AG09309 (cell line): Measurements from ENCODE around the gene MAPK8.

Source experiments
- DNase-seq: peaks from one replicate; pipeline ENCODE4 v3.0.0-alpha.2; 2010; ENCODE audit warnings: low read depth
- H3K4me3 ChIP-seq: 2 replicates; pipeline ENCODE4 v1.5.1; 2011; ENCODE audit warnings: mild to moderate bottlenecking, low read depth, low read length, moderate library complexity; ENCODE audit not compliant: control insufficient read depth
- TF ChIP-seq, protein P1 (sequence below): IDR thresholded peaks from 2 replicates; pipeline ENCODE4 v1.5.1; 2011; ENCODE audit warnings: mild to moderate bottlenecking, low read depth, low read length, inconsistent platforms; ENCODE audit not compliant: insufficient read depth, control insufficient read depth; ENCODE audit errors: missing control alignments

The MAPK8 gene

DNA sequence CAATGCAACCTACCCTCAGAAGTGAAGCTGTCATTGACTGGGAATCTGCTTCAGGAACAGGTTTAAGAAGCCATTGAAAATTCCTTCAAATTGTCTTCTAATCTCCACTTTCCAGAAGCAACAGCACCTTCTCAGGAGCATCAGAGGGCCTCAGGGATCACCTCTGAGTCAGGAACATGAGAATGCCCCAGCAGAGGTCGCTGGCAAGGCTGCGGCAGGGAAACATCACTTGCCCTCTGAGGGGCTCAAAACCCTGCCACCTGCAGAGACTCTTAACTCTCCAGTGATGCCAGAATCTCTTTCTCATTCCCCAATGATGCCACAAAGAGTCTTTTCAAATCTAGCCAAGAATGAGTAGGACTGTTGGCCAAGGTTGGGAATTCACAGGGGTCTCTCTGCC lies 5.9 kb upstream of the MAPK8 start:
- TF ChIP-seq, protein P1, sequence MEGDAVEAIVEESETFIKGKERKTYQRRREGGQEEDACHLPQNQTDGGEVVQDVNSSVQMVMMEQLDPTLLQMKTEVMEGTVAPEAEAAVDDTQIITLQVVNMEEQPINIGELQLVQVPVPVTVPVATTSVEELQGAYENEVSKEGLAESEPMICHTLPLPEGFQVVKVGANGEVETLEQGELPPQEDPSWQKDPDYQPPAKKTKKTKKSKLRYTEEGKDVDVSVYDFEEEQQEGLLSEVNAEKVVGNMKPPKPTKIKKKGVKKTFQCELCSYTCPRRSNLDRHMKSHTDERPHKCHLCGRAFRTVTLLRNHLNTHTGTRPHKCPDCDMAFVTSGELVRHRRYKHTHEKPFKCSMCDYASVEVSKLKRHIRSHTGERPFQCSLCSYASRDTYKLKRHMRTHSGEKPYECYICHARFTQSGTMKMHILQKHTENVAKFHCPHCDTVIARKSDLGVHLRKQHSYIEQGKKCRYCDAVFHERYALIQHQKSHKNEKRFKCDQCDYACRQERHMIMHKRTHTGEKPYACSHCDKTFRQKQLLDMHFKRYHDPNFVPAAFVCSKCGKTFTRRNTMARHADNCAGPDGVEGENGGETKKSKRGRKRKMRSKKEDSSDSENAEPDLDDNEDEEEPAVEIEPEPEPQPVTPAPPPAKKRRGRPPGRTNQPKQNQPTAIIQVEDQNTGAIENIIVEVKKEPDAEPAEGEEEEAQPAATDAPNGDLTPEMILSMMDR = no peak
- DNase-seq = no peak
- no peak overlapping the region for H3K4me3 ChIP-seq

DNA sequence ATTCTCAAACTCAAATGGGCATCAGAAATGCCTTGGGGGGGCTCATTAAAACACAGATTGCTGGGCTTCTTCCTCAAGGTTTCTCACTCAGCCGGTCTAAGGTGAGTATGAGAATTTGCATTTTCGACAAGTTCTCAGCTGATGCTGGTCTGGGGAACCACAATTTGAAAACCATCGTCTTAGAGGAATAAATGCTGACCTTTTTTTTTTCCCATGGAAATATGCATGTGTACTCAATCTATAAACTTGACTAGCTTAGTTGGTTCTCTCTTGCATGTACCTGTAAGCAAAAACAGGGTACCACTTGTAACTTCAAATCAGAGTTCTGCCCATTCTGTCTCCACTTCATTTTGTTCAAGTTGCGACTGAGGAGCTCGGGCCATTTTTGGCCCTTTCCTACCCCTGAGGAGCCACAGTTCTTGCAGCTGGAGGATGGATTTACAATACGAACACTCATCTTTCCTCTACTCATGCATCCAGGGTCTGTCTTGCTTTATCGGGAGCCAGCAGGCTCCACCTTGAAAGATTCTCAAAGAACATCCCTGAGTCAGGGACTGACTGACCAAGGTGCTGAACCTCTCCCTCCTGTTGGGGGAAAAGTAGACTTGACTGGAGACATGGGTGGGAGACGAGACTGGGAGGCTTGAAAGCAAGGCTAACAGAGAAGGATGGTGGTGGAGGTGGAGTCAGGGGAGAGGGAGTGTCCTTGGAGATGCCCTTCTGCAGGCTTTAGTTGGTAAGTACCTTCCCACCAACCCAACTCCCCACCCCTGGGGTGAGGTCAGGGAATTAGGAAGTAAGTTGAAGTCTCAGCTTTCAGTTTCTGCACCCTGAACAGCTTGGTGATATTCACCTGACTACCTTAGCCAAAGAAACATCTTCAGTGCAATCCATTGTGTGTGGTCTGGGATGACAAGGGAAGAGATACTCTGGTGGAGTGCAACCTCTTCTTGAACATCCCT lies 3.7 kb upstream of the MAPK8 start:
- DNase-seq = no peak
- no peak overlapping the region for H3K4me3 ChIP-seq
- TF ChIP-seq, protein P1 = no peak

DNA sequence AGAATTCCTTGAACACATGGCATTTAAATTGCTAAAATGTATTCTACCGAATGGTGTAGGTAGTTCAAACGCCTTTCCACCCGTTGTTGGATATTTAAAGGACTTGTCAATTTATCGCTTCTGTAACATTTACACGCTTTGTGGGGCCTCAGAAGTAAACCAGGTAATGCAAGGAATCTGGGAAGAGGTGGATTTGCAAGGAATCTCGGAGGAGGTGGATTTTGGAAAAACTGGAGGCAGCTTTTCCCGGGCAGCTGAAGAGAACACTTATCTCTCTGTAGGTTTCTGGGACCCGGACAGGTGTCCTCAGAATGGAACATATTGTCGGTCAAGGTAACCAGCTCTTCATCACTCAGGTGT lies 592 bp upstream of the MAPK8 start:
- no peak for DNase-seq
- TF ChIP-seq, protein P1 = no peak
- peak overlapping the region; percentile 74 for H3K4me3 ChIP-seq

DNA sequence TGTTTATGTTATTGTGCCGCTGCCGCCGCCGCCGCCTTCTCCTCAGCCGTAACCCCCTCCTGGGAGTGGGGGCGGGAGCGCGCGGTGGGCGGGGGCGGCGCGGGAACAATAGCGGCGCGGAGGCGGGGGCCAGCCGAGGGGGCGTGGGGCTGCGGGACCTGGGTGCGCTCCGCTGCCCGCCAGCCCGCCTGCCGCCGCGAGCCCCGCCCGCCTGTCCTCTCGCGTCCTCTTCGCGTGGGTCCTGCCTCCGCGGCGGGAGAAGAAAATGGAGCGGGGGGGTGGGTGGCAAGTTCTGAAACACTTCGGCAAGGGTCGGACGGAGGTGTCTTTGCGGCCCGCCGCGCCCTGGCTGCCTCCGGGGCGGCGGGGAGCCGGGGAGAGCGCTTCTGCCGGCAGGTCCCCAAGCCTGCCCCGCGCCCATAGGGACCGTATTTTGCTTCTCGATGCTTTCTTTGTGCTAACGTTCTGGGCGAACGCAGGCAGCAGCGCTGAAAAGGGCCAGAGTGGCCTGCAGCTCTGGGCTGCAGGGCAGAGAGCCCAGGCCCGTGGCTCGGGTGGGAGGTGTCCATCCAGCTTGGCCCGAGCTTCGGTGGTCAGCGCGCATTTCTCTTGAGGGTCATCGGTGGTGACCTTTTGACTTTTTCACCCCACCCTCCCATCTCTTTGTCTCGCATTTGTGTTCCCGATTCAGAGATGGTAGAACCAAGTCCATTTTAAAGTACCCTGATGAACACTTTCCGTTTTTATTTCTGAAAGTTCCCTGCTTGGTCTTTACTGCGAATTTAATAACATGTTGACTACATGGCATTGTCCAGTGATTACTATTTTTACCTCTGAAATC lies 613 bp downstream of the MAPK8 start:
- TF ChIP-seq, protein P1 = no peak
- DNase-seq = no peak
- peak overlapping the region; percentile 74 for H3K4me3 ChIP-seq

DNA sequence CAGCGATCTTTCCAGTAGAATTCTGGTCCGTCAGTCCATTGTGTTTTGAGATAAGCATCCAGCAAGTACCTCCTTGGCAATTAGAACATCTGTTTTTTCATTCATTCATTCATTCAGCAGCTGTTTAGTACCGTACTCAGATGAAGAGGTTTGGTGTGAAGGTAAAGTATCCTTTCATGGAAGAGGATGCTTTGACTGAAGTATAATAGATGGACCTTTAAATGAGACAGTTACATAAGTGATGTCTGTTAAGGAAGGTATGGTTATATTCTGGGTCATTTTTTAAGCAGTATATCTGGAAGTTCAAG lies 1.2 kb downstream of the MAPK8 start:
- H3K4me3 ChIP-seq = peak overlapping the region; percentile 74
- DNase-seq = no peak
- TF ChIP-seq, protein P1 = no peak

DNA sequence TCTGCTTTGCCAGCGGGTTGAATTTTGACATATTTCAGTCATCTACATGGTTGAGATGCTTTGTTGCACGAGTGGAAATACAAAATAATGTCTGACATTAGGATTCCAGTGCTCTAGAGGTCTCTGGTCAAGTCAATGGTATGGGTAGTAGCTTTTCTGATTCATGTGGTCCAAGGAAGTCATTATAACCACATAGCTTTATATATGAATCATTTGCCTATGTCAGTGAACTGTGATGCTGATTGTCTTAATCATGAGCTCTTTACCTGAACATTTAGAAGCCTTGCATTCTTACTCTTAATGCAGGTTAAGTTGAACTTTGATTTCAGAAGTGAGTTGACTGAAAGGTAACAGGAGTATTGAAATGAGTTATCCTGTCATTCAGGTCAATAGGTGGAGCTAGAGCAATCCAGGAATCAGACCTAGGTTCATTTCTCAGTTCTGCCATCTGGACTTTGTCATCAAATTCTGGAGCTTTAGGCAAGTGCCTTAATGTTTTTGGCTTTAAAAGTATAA lies 3.3 kb downstream of the MAPK8 start:
- no peak overlapping the region for H3K4me3 ChIP-seq
- DNase-seq = no peak
- TF ChIP-seq, protein P1 = no peak
